Spinal cord (tissue), 10 donors: ENCODE results near the gene OR2T5. TPM values are rescaled to one million over a fixed set of nuclear protein-coding genes. Genes with fewer than 3 reads are reported as not detected.
"Not testable (repeated sequence)": the region's sequence is repeated elsewhere in the genome, so short reads cannot be mapped to it uniquely, and the experiment has no call there.

Source experiments
- DNase-seq, 6 donors: peaks; one replicate each; pipeline versions ENCODE4 v3.0.0 to v3.0.0-alpha.2; 2013 to 2015; ENCODE audit warnings: low spot score in 6 of 6, low read depth in 4 of 6
- H3K27ac ChIP-seq: one replicate; pipeline ENCODE4 v1.5.1; 2013; ENCODE audit warnings: low read depth, low read length, control low read depth
- H3K27me3 ChIP-seq: one replicate; pipeline ENCODE4 v1.6.1; 2013; ENCODE audit warnings: low read length; ENCODE audit not compliant: control insufficient read depth, insufficient read depth
- H3K36me3 ChIP-seq: one replicate; pipeline ENCODE4 v1.6.1; 2013; ENCODE audit warnings: low read length; ENCODE audit not compliant: control insufficient read depth, insufficient read depth
- H3K4me1 ChIP-seq: one replicate; pipeline ENCODE4 v1.6.1; 2013; ENCODE audit warnings: low read length; ENCODE audit not compliant: control insufficient read depth, insufficient read depth
- H3K4me3 ChIP-seq: one replicate; pipeline ENCODE4 v1.5.1; 2013; ENCODE audit warnings: low read depth, low read length, control low read depth
- H3K9me3 ChIP-seq: one replicate; pipeline ENCODE4 v1.6.1; 2013; ENCODE audit warnings: low read length; ENCODE audit not compliant: control insufficient read depth, insufficient read depth
- WGBS: methylation state at CpG from one replicate; pipeline ENCODE4 v1.1.5; 2013; ENCODE audit warnings: missing lambda C conversion rate; ENCODE audit not compliant: insufficient coverage; 5-methylcytosine and 5-hydroxymethylcytosine counted together
- long read RNA-seq, 4 donors: transcript quantifications; one replicate each; lab custom pipeline, GENCODE V29; 2026
- polyA plus RNA-seq, 2 donors: library from polyadenylated mRNA; unstranded; fragments of 120-200 nt; gene quantifications; one replicate each; pipeline ENCODE4 v1.2.1, GENCODE V29; 2013; ENCODE audit not compliant: insufficient read length in 2 of 2
- total RNA-seq, 2 donors: library from RNA; depleted of rRNA in 1 of 2; stranded (reverse); fragments of 120-200 nt in 1 of 2; fragments of >200 nt in 1 of 2; gene quantifications; one replicate each; pipeline versions ENCODE4 v1.2.3 to v1.2.4, GENCODE V29; 2013 to 2014
- donor health status: healthy.

Gene OR2T5
- total RNA-seq (not detected), polyA plus RNA-seq (not detected)
- long read RNA-seq, donor 1 = 0 reads
- long read RNA-seq, donor 2 = 0 reads
- long read RNA-seq, donor 3 = 0 reads
- long read RNA-seq, donor 4 = 0 reads

GRCh38 chr1:248488289-248488688 is at the start of gene OR2T5:
Gene OR2T5 (plus strand): TSS chr1:248488589. CDS start chr1:248488589, 0 bp downstream.
- no CpG with 5 or more reads among the region's 6 CpGs for WGBS
- H3K9me3 ChIP-seq, DNase-seq, H3K4me1 ChIP-seq, H3K27ac ChIP-seq, H3K4me3 ChIP-seq, H3K27me3 ChIP-seq, H3K36me3 ChIP-seq: not testable (repeated sequence)

- not testable (repeated sequence) for H3K9me3 ChIP-seq, H3K27ac ChIP-seq, DNase-seq, H3K36me3 ChIP-seq, H3K27me3 ChIP-seq, H3K4me1 ChIP-seq, H3K4me3 ChIP-seq
- no CpG with 5 or more reads among the region's 1 CpG for WGBS
These were observed 49.7 kb upstream of the OR2T5 start for GRCh38 chr1:248438668-248439067.

GRCh38 chr1:248439283-248439682 is 49.1 kb upstream of the OR2T5 start:
- not testable (repeated sequence) for DNase-seq, H3K27me3 ChIP-seq, H3K27ac ChIP-seq, H3K4me3 ChIP-seq, H3K36me3 ChIP-seq, H3K4me1 ChIP-seq, H3K9me3 ChIP-seq
- WGBS = 87% methylated on average over 3 of the region's 5 CpGs

- H3K27me3 ChIP-seq, H3K36me3 ChIP-seq, DNase-seq, H3K9me3 ChIP-seq, H3K27ac ChIP-seq, H3K4me1 ChIP-seq, H3K4me3 ChIP-seq: not testable (repeated sequence)
- WGBS = no CpG with 5 or more reads among the region's 2 CpGs
These were observed 45.7 kb upstream of the OR2T5 start for GRCh38 chr1:248442500-248443277.

GRCh38 chr1:248444603-248445002 is 43.8 kb upstream of the OR2T5 start:
- not testable (repeated sequence) for H3K36me3 ChIP-seq, H3K27ac ChIP-seq, H3K4me3 ChIP-seq, H3K9me3 ChIP-seq, DNase-seq, H3K27me3 ChIP-seq, H3K4me1 ChIP-seq
- WGBS = 96% methylated on average over 3 of the region's 4 CpGs

GRCh38 chr1:248445399-248445798 is 43.0 kb upstream of the OR2T5 start, which contains the start of gene OR2T2:
Gene OR2T2 (plus strand): TSS chr1:248445637. CDS start chr1:248452798, 7,161 bp downstream.
- not testable (repeated sequence) for DNase-seq, H3K27ac ChIP-seq, H3K27me3 ChIP-seq, H3K9me3 ChIP-seq, H3K4me1 ChIP-seq, H3K36me3 ChIP-seq, H3K4me3 ChIP-seq
- no CpG with 5 or more reads among the region's 2 CpGs for WGBS

GRCh38 chr1:248448409-248449074 is 39.8 kb upstream of the OR2T5 start:
- not testable (repeated sequence) for H3K27ac ChIP-seq, DNase-seq, H3K9me3 ChIP-seq, H3K4me1 ChIP-seq, H3K4me3 ChIP-seq, H3K27me3 ChIP-seq, H3K36me3 ChIP-seq
- no CpG with 5 or more reads among the region's 4 CpGs for WGBS

GRCh38 chr1:248449821-248450465 is 38.4 kb upstream of the OR2T5 start:
- H3K27me3 ChIP-seq, H3K36me3 ChIP-seq, H3K4me3 ChIP-seq, H3K9me3 ChIP-seq, H3K27ac ChIP-seq, H3K4me1 ChIP-seq, DNase-seq: not testable (repeated sequence)
- no CpG with 5 or more reads among the region's 6 CpGs for WGBS

- H3K9me3 ChIP-seq, H3K27me3 ChIP-seq, H3K4me1 ChIP-seq, H3K36me3 ChIP-seq, H3K27ac ChIP-seq, DNase-seq, H3K4me3 ChIP-seq: not testable (repeated sequence)
- no CpG with 5 or more reads among the region's 5 CpGs for WGBS
These were observed 37.8 kb upstream of the OR2T5 start for GRCh38 chr1:248450466-248451145.
